ENCODE results near the gene NUAK1. TPM values are rescaled to one million over a fixed set of nuclear protein-coding genes. Genes with fewer than 3 reads are reported as not detected.

NUAK1 gene
- total RNA-seq, 1 donor, result 21.7 TPM

DNA sequence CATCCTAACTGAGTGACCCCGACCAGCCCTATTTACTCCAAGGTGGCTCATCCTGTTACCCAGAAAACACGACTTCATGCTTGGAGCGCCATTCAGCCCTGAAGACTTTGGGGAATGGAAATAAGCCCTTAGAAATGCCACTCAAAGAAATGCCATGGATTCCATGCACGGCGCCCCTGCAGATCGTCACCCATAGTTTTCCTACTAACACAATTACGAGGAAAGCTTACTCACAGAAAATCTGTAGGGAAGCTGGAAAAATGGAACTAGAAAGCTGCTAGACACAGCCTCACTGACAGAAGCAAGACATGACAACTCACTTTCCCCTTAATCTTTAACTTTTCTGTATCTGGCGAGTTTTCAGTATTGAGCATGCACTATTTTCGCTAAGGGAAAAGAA is 19.5 kb downstream of the NUAK1 start:
- Histone ChIP-seq H3K4me1 (ENCODE audit: insufficient read depth, low read length) (peaks cover 13% of the 10 kb centered on the region), H2AFZ (ENCODE audit: low read length) (no peak overlapping the region), H3K27ac (ENCODE audit: low read depth, low read length) (no peak overlapping the region), H3K9me3 (ENCODE audit: low read depth, low read length) (no peaks in the 10 kb centered on the region), H3K27me3 (ENCODE audit: insufficient read depth, low read length) (no peaks in the 10 kb centered on the region), H3K79me2 (ENCODE audit: insufficient read depth, low read length) (peaks cover 76% of the 10 kb centered on the region), H3K4me2 (ENCODE audit: insufficient read depth, low read length) (no peak overlapping the region), H3K4me3 (ENCODE audit: insufficient read depth, low read length) (no peak overlapping the region), H4K20me1 (ENCODE audit: insufficient read depth, low read length) (peaks cover 37% of the 10 kb centered on the region), H3K36me3 (ENCODE audit: insufficient read depth, low read length) (no peaks in the 10 kb centered on the region)
- TF ChIP-seq, protein P1, sequence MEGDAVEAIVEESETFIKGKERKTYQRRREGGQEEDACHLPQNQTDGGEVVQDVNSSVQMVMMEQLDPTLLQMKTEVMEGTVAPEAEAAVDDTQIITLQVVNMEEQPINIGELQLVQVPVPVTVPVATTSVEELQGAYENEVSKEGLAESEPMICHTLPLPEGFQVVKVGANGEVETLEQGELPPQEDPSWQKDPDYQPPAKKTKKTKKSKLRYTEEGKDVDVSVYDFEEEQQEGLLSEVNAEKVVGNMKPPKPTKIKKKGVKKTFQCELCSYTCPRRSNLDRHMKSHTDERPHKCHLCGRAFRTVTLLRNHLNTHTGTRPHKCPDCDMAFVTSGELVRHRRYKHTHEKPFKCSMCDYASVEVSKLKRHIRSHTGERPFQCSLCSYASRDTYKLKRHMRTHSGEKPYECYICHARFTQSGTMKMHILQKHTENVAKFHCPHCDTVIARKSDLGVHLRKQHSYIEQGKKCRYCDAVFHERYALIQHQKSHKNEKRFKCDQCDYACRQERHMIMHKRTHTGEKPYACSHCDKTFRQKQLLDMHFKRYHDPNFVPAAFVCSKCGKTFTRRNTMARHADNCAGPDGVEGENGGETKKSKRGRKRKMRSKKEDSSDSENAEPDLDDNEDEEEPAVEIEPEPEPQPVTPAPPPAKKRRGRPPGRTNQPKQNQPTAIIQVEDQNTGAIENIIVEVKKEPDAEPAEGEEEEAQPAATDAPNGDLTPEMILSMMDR (IDR thresholded peaks at IDR 0.05; ENCODE audit: extremely low read depth, low read depth, low read length), result no peak
- DNase-seq (ENCODE audit: insufficient read length, low spot score, missing footprints), result no peak

DNA sequence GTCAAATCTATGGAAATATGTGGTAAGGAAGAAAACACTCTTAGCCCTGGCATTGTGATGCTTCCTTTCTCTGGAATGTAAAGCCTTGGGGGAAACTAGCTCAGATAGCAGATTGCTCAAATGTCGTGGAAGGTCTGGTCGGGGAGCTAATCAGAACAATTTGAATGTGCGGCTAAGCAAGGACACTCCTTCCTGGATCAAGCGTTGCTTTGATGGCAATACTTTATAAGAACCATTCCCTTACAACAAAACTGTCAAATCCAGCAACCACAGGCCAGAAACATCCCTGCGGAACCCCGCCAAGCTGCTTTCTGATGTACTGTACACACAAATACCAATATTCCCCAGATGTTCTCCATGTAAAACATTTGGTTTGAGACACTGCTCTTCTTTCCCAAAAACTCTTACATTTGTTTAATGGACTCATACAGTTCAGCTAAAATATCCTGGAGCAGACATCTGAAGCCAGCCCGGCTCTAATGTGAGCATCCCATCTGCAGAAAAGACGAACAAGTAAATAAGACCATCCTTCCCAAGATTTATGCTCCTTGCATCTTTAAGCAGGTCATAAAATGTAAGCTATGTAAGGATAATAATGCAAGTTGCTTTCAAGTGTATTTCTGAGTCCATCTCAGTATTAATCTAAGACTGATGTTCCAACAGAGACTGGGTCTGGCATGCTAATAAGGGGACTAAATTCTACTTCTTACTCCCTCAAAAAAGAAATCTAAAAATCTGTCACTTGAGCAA is 20.2 kb downstream of the NUAK1 start:
- TF ChIP-seq, protein P1 (IDR thresholded peaks at IDR 0.05; ENCODE audit: extremely low read depth, low read depth, low read length), result no peak
- Histone ChIP-seq H3K4me2 (ENCODE audit: insufficient read depth, low read length) (no peak overlapping the region), H2AFZ (ENCODE audit: low read length) (no peak overlapping the region), H4K20me1 (ENCODE audit: insufficient read depth, low read length) (peaks cover 39% of the 10 kb centered on the region), H3K79me2 (ENCODE audit: insufficient read depth, low read length) (peaks cover 79% of the 10 kb centered on the region), H3K36me3 (ENCODE audit: insufficient read depth, low read length) (no peaks in the 10 kb centered on the region), H3K27me3 (ENCODE audit: insufficient read depth, low read length) (no peaks in the 10 kb centered on the region), H3K4me3 (ENCODE audit: insufficient read depth, low read length) (no peak overlapping the region), H3K27ac (ENCODE audit: low read depth, low read length) (no peak overlapping the region), H3K9me3 (ENCODE audit: low read depth, low read length) (no peaks in the 10 kb centered on the region), H3K4me1 (ENCODE audit: insufficient read depth, low read length) (peaks cover 16% of the 10 kb centered on the region)
- DNase-seq (ENCODE audit: insufficient read length, low spot score, missing footprints), result no peak

DNA sequence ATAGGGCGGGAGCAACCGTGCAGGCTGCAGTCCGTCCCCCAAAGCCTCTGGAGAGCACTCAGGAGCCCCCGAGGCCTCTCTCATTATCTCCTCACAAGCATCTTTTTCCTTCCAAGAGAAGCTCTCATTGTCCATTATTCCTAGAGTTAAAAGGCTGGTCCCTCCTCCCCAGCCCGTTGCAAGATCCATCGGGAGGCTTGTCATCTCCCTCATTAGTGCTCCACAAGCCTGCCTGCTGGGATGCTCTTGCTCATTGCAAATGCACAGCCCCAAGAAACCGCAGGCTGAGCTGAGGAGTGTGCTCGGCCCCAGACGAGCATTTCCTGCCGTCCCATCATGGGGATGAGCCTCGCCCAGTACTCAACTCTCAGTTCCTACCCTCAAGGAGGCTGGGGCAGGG is 23.3 kb downstream of the NUAK1 start:
- no peaks in the 10 kb centered on the region for H3K36me3 ChIP-seq (ENCODE audit: insufficient read depth, low read length)
- H3K79me2 ChIP-seq (ENCODE audit: insufficient read depth, low read length), result peaks cover 78% of the 10 kb centered on the region
- H3K27me3 ChIP-seq (ENCODE audit: insufficient read depth, low read length), result no peaks in the 10 kb centered on the region
- no peaks in the 10 kb centered on the region for H3K9me3 ChIP-seq (ENCODE audit: low read depth, low read length)
- H2AFZ ChIP-seq (ENCODE audit: low read length), result no peak overlapping the region
- no peak for DNase-seq (ENCODE audit: insufficient read length, low spot score, missing footprints)
- peaks cover 25% of the 10 kb centered on the region for H3K4me1 ChIP-seq (ENCODE audit: insufficient read depth, low read length)
- TF ChIP-seq, protein P1 (IDR thresholded peaks at IDR 0.05; ENCODE audit: extremely low read depth, low read depth, low read length), result no peak
- peaks cover 43% of the 10 kb centered on the region for H4K20me1 ChIP-seq (ENCODE audit: insufficient read depth, low read length)
- H3K27ac ChIP-seq (ENCODE audit: low read depth, low read length), result no peak overlapping the region
- H3K4me2 ChIP-seq (ENCODE audit: insufficient read depth, low read length), result no peak overlapping the region
- no peak overlapping the region for H3K4me3 ChIP-seq (ENCODE audit: insufficient read depth, low read length)

- Histone ChIP-seq H3K79me2 (ENCODE audit: insufficient read depth, low read length) (peaks cover 80% of the 10 kb centered on the region), H3K9me3 (ENCODE audit: low read depth, low read length) (no peaks in the 10 kb centered on the region), H3K27ac (ENCODE audit: low read depth, low read length) (no peak overlapping the region), H3K27me3 (ENCODE audit: insufficient read depth, low read length) (no peaks in the 10 kb centered on the region), H3K4me2 (ENCODE audit: insufficient read depth, low read length) (no peak overlapping the region), H4K20me1 (ENCODE audit: insufficient read depth, low read length) (peaks cover 44% of the 10 kb centered on the region), H3K4me1 (ENCODE audit: insufficient read depth, low read length) (peaks cover 25% of the 10 kb centered on the region), H3K36me3 (ENCODE audit: insufficient read depth, low read length) (no peaks in the 10 kb centered on the region), H2AFZ (ENCODE audit: low read length) (no peak overlapping the region), H3K4me3 (ENCODE audit: insufficient read depth, low read length) (no peak overlapping the region)
- TF ChIP-seq, protein P1 (IDR thresholded peaks at IDR 0.05; ENCODE audit: extremely low read depth, low read depth, low read length), result no peak
- DNase-seq (ENCODE audit: insufficient read length, low spot score, missing footprints), result no peak
These were observed 24.2 kb downstream of the NUAK1 start for GRCh38 chr12:106114447-106115068.

All from osteoblast (primary cell).